GM20431 (cell line): ENCODE measurements around the gene SUPT4H1.

Experiments
- in situ Hi-C: fragments of 300-500 bp; cut with MseI, MboI; formaldehyde crosslinking; loops from one replicate; pipeline ENCODE4 v1.15.0; 2020; ENCODE audit warnings: low sequenced_read_pairs; ENCODE audit not compliant: unreplicated experiment

The SUPT4H1 gene

DNA sequence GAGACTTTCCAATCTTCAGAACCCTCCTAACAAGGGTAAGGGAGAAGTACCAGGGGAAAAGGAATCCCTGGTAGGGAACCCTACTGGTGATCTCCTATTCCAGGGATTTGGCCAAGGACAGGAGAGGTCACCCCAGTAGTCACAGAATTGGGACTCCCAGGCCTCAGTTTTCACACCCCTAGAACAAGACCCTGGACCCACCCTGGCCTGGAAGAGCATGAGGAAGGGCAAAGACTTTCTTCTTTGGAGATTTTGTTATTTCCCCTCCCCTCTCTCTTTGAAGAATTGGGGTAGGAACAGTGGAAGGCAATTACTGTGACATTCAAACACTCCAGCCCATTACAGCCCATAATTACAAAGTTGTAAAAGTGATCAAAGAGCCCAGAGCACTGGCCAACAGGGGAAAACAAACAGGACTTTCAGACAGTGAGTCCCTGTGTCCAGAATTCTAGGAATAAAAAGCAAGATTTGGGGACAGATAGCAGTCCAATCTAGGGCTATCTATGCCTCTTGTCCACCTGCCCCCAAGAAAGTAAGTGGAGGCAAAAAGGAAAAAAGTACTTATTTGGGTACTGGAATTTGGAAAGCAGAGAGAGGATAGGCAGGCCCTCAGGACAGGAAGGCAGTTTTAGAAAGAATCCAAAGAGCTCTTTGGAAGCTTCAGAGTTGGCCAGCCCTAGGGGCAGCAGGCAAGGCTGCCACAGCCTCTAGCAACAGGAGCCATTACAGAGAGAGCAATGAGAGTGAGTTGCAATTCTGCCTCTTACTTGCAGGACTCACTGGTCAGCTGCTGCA lies 13.4 kb upstream of the SUPT4H1 start:
- in situ Hi-C loops = no loop called here

DNA sequence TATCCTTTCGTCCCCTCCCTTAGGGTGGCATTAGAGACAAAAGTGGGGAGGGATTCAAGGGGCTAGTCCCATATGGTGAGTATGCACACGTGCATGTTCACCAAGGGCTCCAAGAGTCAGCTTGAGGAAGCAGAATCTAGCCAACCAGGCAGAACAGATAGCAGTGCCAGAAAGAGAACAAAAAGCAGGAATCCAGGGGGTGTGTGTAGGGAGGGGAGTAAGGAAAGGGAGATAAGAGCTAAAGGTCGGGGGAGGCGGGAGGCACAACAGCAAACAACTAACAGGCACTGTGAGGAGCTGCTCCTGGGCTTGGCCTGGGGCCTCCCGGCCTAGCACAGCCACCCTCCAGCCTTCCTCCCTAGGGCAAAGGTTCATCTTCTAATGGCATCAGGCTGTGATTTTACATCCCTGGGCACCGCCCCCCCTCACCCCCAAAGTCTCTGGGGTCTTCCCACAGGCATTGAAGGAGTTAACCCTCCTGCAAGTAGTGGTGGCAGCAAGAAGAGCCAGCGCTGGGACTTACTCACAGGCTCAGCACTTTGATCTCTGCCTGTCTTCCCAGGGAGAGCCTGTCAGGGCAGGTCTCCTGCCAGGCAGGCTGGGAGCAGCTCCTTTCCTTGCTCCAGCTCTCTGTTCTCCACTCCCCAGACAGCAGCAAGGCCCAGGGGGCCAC lies 12.4 kb upstream of the SUPT4H1 start:
- in situ Hi-C loops = no loop called here

DNA sequence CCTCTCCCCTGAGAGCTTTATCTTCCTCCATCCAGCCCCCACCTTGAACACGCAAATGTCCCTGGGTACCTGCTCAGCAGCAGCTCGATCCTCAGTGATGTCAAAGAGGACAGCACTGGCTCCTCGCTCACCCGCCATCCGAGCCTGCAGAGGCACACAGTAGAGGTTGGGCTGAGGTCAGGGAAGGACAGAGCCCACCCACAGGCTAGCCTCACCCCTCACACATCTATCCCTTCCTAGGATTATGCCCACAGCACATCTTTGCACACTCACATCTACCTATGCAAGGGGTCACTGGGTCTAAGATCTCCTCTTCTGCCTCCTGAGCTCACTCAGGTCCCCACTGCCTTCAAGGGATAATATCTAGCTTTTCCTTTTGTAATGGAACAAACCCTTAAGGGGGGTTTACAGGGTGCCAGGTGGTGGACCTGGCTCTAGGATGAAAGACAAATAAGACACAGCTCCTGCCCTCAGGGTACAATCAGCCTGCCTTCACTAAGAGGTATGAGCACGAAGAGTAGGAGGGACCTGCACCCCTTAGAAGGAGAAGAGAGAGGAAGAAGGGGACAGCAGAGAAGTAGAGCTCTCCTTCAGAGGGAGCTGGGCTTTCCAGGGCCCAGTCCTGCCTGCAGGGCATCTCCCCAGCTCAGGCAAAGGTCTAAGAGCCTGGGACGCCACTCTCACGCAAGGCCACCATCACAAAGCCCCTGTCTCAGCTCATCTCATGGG lies 11.6 kb upstream of the SUPT4H1 start:
- in situ Hi-C loops = no loop called here

DNA sequence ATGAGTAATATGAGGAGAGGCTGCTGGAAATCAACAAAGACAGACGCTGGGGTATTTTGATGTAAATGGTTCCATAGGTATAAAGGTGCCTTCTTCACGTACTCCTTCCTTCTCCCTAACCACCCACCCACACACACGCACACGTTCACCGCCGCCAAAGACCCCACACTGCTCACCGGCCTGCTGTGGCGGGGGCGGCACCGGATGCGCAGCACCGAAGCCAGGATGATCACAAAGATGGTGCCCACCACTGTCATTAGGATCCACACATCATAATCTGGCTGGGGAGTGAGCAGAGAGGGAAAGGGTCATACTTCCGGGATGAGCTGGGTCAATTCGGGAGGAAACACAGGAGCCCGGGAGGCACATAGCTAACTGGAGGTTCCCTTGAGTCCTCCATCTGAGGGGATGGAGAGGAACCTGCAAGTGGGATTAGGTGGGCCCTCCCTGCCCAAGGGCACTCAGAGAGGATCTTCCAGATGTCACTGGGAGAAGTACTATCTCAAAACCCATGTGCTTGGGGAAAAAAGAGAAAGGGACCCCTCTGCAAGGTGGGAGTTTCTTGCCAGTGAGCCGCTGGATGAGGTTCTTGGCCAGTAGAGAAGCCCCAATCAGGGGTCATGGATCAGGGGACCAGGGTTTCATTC lies 10.5 kb upstream of the SUPT4H1 start:
- in situ Hi-C loops = no loop called here

DNA sequence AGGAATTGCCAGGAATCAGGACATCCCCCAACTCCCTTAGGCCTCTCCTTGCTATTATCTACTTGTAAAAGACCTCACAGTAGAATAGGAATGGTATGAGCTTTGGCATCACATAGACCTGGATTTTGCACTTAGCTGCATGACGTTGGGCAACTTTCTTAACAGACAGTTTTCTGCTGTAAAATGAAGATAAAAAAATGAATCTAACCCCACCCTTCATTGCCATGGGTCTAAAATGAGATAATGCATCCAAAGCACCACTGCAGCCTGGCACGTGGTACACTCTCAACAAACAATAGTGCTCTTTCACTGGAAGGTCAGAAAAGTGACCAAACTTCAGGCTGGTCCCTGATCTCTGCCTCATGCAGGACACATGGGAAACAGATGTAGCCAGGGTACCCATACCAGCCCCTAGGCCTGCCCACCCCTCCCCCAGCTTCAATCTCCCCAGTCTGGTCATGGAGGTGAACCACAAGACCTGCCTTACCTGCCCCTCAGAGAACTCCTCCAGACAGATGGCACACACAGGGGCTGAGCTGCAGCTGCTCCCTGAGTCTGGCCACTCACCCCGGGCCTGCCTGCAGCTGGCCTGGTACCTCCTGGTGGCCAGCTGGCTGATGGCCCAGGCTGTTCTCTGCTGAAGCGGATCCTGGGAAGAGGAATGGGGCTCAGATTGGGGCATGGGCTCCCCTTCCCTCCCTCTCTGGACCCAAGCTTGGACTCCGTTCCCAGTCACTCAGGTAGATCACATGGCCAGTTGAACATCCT lies 8.5 kb upstream of the SUPT4H1 start:
- in situ Hi-C loops = no loop called here

DNA sequence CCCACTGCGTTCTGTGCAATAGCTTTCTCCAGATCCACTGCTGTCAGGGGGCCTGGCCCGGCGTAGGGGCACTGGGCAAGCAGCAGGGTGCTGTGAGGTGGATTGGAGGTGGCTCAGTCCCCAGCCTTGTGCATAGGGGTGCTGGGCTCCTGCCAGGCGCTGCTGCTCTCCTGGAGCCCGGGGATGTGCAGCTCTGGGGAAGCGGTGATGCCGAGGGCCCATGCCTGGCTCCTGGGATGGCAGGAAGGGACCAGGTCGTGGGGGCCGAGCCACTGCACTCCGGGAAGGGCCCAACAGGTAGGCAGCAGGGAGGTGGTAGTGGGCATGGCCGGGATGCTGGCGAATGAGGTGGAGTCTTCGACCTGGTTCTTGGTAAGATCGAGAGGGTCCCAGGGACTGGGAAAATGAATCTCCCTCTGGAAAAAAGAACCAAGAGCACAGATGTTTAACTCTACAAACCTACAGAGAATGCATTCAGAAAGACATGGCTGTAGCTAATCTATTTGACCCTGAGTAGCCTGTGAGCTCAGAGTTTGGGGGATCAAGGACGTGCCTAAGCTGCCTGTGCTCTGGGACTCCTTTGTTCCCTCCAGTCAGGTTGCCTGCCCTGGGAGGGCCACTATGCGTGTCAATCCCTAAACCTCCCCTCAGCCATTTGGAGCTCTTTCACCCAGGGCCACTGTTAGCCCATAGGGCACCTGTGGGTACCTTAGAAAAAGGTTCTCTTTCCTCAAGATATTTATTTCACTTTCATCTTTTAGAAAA lies 6.6 kb upstream of the SUPT4H1 start:
- in situ Hi-C loops = no loop called here

DNA sequence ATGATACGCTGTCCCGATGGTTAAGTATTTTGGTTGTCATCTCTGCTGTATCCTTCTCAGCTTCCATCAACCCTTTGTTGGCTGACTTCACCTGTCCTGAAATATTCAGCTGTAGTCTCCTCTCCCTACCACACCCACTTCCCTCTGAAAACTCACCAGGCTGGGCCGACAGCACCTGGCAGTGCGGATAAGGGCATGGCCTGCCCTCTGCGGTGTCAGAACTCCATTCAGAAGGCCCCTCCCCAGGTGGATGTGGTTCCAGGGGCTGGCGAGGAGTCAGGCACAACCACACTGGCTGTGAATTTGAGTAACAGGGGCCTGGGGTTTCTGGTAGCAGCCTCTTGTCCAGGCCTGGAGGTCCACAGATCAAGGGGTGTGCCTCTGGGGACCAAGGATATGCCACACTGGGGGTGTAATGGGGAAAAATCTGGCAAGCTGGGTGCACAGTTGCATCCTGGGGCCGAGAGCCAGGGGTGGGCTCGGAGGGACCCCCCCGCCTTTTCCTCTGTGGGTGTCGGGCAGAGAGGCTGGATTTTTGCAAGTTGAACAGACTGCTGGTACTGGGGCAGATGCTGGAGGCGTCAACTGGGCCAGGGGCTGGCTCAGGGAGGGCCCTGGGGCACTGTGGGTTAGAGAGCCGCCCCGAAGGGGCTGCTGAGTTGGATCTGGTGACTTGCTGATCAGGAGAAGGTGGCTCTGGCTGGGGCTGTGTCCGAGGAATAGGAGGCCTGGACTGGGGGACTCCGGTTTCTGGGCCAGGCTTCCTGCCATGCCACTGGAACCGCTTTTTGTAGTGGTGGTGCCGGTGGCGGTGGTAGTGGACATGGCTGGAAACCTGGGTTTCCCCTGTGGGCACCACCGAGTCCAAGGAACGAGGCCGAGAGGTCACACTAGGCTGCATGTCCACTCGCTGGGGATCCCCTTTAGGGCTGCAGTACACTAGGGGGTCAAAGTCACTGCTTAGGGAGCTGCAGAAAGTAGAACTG lies 5.6 kb upstream of the SUPT4H1 start:
- in situ Hi-C loops = no loop called here

DNA sequence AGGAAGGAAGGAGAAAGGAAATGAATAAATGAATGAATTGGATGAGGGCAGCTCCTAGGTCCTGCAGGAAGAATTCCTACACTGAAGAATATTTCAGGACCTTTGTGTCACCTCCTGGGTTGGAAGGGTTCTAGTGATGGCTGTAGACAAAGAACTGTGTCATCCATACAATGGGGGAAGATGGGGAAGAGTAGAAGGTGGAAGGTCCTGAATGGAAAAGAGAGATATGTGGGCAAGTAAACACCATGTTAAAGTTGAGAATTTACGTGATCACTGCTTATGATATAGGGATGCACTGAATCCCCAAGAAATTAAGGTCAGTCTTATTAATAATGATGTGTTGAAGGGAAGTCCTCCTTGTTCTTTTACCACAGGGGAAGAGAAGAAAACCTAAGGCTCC lies 4.2 kb upstream of the SUPT4H1 start:
- in situ Hi-C loops = no loop called here

DNA sequence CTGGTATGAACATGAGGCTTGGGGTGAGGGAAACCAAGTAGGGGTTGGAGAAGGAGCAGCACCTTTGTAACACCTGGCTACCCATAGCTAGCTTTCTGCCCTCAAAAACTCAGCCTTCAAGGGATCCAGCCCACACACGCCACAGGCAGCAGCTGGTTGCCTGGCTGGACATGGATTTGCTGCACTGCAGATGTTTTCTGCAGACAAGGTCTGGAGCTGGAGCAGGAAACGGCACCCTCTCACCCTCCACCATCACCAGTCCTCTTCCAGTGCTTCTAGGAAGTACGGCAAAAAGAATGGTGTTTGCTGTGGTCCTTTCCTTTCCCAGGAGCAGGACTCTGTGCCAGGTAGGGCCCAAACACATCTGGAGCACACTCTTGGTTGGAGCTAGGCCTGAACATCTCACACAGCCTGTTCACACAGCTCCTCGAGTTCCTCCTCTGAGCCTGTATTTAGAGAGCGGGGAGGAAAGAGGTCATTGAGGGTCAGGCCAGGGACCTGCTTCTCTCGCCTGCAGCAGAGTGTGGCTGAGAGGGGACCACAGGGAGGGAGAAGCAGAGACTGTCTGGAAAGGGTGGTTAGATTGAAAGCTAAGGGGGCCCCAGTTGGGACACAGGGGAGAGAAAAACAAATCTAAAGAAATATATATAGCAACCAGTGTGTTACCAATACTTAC lies 2.7 kb upstream of the SUPT4H1 start:
- in situ Hi-C loops = no loop called here

DNA sequence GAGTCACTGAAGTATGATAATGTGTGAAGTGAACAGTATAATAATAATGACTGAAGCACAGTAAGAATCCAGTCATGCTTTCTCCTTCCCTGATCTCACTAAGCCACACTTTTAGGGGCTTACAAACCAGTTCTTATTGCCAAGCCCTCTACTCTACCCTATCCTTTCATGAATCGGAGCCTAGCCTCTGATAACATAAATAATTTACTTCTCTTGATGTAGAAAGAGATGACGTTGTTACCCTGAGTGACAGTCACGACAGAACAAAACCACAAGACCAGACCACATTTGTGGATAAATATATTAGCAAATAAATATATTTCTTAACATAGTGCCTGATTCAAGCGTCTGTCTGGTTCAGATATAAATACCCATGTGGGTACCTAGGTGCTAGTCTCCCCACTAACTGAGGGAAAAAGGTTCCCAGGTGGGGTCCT lies 1.4 kb upstream of the SUPT4H1 start:
- in situ Hi-C loops = no loop called here

DNA sequence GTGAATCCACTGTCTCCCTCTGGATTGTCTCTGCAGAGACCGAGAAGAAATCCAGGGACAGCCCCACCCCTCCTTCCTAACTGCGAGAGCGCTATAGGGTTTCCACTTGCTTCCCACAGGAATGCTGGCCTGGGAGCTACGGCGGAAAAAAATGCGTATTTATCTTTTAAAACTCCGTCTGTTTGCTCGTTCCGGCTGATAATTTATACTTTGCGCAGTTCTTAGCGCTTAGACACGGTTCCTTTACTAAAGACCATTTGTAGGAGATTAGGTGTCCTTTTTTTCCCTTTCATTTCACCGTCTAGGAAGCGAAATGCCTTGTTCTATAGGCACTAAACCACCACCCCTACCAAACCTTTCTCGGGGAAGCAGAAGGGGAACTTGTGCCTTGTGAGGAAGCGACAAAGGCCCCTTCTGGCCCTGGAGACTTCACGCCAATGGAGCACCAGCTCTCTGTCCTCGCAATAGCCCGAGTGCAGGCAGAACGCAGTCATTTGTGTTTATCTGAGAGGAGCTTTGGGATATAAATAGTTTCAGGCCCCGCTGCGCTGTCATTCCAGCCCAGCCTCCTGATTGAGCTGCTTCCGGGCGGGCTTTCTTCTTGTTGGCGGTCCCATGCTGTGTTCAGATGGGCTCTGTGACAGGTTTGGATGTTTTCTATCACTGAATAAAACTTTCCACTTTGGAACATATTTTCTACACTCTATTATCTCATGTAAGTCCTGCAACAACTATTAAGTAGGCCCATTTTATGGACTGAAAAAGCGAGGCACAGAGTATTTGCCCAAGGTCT lies 791 bp upstream of the SUPT4H1 start:
- in situ Hi-C loops = no loop called here

DNA sequence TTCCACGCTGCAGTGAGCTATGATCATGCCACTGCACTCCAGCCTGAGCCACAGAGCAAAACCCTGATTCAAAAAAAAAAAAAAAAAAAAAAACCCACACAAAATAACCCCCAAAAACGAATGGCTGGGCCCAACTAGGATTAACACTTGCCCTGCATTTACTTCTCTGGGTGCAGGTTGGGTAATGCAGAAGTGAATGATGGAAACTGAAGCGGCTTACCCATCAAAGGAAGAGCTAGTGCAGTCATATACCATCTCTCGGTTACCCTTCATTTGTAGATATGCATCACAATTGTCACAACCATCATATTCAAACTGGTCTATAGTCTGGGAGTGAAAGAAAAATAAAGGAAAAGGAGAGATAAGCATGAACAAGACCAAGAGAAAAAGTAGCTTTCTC lies 819 bp downstream of the SUPT4H1 start:
- in situ Hi-C loops = no loop called here

DNA sequence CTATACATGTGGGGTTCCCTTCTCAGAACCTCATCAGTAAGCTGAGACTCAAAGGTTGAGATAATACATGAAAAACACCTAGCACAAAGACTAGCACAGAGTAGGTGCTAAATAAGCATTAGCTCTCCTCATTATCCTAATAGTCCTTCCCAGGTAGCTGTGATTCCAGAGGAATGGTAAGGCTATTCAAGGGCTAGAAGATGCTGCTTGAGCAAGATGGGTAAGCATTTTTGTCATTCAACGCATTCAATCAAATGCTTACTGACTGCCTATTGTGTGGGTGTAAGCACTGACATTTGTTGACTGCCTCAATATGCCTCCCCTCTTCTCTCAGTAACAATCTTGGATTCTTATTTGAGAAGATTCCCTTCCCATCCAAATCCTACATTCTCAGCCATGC lies 4.0 kb downstream of the SUPT4H1 start:
- in situ Hi-C loops = no loop called here

DNA sequence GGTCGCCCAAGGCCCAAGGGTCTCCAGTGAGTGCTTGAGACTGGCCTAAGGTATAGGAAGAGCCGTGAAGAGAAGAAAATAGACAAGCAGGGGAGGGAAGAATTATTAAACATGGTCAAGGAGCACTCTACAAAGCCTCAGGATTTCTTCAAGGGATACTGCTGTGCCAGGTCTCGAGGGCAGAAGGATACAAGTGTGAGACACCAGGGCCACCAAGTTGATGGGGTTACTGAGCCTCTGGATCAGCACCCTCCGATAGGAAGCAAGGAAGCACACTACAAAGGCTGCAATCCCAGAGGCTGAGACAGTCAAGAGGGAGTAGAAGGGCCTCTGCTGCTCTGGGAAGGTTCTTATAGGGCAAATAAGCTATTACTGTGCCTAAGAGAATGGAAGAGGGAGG lies 6.5 kb downstream of the SUPT4H1 start:
- in situ Hi-C loops = no loop called here

DNA sequence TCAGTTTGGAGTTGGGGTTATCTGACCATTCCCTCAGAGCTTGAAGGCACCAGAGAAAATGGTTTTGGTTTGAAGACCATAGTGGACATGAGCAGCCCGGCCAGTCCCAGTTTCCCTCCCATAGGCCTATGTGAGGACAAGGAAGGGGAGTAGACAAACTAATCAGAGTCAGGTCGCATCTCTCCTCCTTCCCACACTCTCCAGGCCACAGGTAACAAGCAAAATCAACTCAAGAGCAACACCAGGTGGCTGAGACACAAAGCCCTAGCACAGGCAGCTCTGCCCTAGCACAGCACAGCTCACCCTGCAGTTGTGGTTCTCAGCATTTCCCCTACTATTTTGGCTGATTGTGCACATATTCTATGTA lies 7.2 kb downstream of the SUPT4H1 start:
- in situ Hi-C loops = no loop called here

DNA sequence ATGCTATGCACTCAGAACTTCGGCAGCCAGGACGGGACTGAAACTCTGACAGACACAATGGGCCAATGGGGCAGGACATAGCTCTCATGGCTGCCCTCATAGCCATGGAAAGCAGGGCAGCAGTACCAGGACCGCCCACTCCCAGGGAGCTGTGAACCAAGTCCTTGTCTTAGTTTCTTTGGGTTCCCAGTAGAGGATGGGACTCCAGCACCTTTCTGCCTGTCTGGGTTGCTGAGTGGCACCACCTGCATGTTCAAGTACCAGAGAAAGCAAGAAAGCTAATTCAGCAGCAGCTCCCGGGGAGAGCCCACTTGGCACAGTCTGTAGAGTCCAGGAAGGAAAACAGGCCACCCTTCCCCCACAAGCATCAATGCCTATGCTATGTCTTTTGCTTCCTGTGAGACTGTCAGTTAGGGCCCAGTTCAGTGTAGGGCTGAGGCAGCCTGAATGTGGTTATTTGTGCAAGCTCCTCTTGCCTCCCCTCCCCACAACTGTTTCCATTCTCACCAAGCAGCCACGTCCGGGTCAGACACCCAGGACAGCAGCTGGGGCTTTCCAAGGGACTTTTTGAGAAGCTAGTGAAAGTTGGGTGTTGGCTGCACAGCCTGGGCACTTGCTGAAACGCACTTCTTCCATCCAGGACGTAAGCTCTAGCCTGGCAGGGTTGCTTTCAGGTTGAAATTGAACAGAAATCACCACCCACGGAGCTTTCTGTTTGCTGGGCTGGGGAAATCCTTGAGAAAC lies 7.8 kb downstream of the SUPT4H1 start:
- in situ Hi-C loops = no loop called here
